Uterus (tissue), 4 donors: ENCODE results near the gene PSMG1. TPM values are rescaled to one million over a fixed set of nuclear protein-coding genes. Genes with fewer than 3 reads are reported as not detected.
"Not testable (repeated sequence)": the region's sequence is repeated elsewhere in the genome, so short reads cannot be mapped to it uniquely, and the experiment has no call there.

ENCODE experiments used
- DNase-seq, 2 donors: peaks; one replicate each; pipeline ENCODE4 v3.0.0-alpha.2; 2019 to 2020
- H3K27ac ChIP-seq, 2 donors: fragments of 200-600 bp; sonication (generic); 1 replicate in 1 of 2; 2 replicates in 1 of 2; pipeline ENCODE4 v1.5.1; 2016 to 2018
- H3K27me3 ChIP-seq, 2 donors: fragments of 200-600 bp; sonication (generic); one replicate each; pipeline ENCODE4 v1.5.1; 2018 to 2019; ENCODE audit warnings: control low read depth in 1 of 2
- H3K36me3 ChIP-seq, 2 donors: fragments of 200-600 bp; sonication (generic); one replicate each; pipeline ENCODE4 v1.5.1; 2019; ENCODE audit warnings: control low read depth in 1 of 2
- H3K4me1 ChIP-seq, 2 donors: fragments of 200-600 bp; sonication (generic); one replicate each; pipeline ENCODE4 v1.5.1; 2018 to 2019; ENCODE audit warnings: control low read depth in 1 of 2
- H3K4me3 ChIP-seq, 2 donors: fragments of 200-600 bp; sonication (generic); 1 replicate in 1 of 2; 2 replicates in 1 of 2; pipeline ENCODE4 v1.5.1; 2018 to 2019; ENCODE audit warnings: mild to moderate bottlenecking in 1 of 2
- H3K9me3 ChIP-seq, 2 donors: fragments of 200-600 bp; sonication (generic); one replicate each; pipeline ENCODE4 v1.5.1; 2019; ENCODE audit warnings: control low read depth in 1 of 2
- CTCF ChIP-seq, 4 experiments: fragments of 200-600 bp in 2 of 4; fragments of 450-650 bp in 2 of 4; sonication (generic) in 2 of 4; IDR thresholded peaks; one replicate each; pipeline ENCODE4 v1.5.1; 2016 to 2019; ENCODE audit warnings: antibody characterized with exemption in 4 of 4, mild to moderate bottlenecking in 2 of 4, moderate library complexity in 1 of 4
- POLR2A ChIP-seq, 2 donors: fragments of 450-650 bp; IDR thresholded peaks; one replicate each; pipeline ENCODE4 v1.6.1; 2016; ENCODE audit warnings: antibody characterized with exemption in 2 of 2, mild to moderate bottlenecking in 1 of 2, moderate library complexity in 1 of 2
- intact Hi-C: fragments of 100-400 bp; cut with DNase I; formaldehyde crosslinking; loops from one replicate; pipeline ENCODE4 v1.15.1; 2023; ENCODE audit warnings: low total_unique reads
- total RNA-seq, 4 donors: library from RNA; depleted of rRNA in 3 of 4; stranded (reverse); fragments of >200 nt in 3 of 4; gene quantifications; one replicate each; pipeline versions ENCODE4 v1.1.0 to v1.2.4, GENCODE V29; 2014 to 2023
- donor health status: DM: yes; HTN: yes; CAD: no.

Gene PSMG1
- total RNA-seq, 4 donors from 2014 or later: 21.0 to 33.8 (median 23.4) TPM

GRCh38 chr21:39221282-39221996, 38.2 kb upstream of the PSMG1 start:
- H3K4me3 ChIP-seq: no peak overlapping the region
- no peaks in the 10 kb centered on the region for H3K4me1 ChIP-seq
- H3K27ac ChIP-seq: no peak overlapping the region
- no peak for DNase-seq
- intact Hi-C loops: no loop called here
- no peaks in the 10 kb centered on the region for H3K27me3 ChIP-seq
- TF ChIP-seq POLR2A (IDR thresholded peaks at IDR 0.05): no peak
- TF ChIP-seq CTCF (IDR thresholded peaks at IDR 0.05): no peak
- H3K36me3 ChIP-seq: no peaks in the 10 kb centered on the region
- no peaks in the 10 kb centered on the region for H3K9me3 ChIP-seq

GRCh38 chr21:39220875-39221274, 37.6 kb upstream of the PSMG1 start:
- H3K4me3 ChIP-seq, H3K27me3 ChIP-seq, intact Hi-C loops, H3K4me1 ChIP-seq, H3K36me3 ChIP-seq, H3K27ac ChIP-seq, DNase-seq, H3K9me3 ChIP-seq: not testable (repeated sequence)

GRCh38 chr21:39220150-39220549, 36.9 kb upstream of the PSMG1 start:
- H3K9me3 ChIP-seq: no peaks in the 10 kb centered on the region
- no peaks in the 10 kb centered on the region for H3K27me3 ChIP-seq
- intact Hi-C loops: no loop called here
- TF ChIP-seq CTCF (IDR thresholded peaks at IDR 0.05) (no peak), POLR2A (IDR thresholded peaks at IDR 0.05) (no peak)
- no peaks in the 10 kb centered on the region for H3K36me3 ChIP-seq
- no peak overlapping the region for H3K27ac ChIP-seq
- DNase-seq: no peak
- H3K4me3 ChIP-seq: no peak overlapping the region
- no peaks in the 10 kb centered on the region for H3K4me1 ChIP-seq

DNA sequence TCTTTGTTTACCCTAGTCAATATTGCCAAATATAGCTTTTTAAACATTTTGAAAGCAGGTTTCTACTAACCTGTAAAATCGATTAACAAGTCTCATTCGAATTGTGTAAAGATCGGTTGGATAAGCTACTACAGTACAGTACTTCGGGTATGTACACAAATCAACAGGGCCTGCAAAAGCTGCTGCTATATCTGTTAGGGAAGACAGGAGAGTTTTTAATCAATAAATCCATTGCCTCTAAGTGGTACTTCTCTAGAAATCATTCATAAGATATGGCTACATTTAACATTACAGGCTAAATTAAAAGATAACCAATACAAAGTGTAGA, 34.8 kb upstream of the PSMG1 start:
- intact Hi-C loops: no loop called here
- DNase-seq: no peak
- no peaks in the 10 kb centered on the region for H3K36me3 ChIP-seq
- no peaks in the 10 kb centered on the region for H3K4me1 ChIP-seq
- no peaks in the 10 kb centered on the region for H3K9me3 ChIP-seq
- H3K27me3 ChIP-seq: no peaks in the 10 kb centered on the region
- H3K4me3 ChIP-seq: no peak overlapping the region
- no peak for TF ChIP-seq POLR2A (IDR thresholded peaks at IDR 0.05)
- no peak for TF ChIP-seq CTCF (IDR thresholded peaks at IDR 0.05)
- H3K27ac ChIP-seq: no peak overlapping the region

DNA sequence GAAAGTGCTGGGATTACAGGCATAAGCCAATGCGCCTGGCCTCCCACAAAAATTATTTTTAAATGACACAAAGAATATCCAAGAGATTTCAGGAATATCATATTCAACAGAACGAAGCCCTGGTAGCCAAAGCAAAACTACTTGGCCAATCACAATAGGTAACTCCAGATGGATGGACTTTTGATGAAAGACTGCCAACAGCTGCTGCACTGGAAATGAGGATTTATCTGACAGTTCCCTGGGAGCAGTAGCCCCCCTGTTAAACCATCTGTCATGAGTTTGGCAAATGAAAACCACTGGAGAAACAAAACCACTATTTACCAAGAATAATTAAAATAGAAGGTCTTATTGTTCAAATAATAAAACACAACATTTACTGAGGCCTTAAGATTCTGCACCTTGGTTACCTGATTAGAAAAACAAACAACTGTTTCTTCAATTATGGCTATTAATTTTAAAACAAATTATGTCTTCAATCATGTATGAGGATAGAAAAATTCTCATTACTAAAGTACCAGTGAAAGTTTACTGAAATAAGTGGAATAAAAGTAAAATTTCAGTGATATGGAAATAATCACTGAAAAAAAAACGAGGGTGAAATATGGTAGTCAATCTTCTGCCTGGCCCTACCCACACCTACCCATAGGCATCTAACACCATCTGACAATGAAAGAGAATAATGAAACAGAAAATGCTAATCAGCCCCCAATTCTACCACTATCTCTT, 34.3 kb upstream of the PSMG1 start:
- Histone ChIP-seq H3K36me3 (no peaks in the 10 kb centered on the region), H3K27me3 (no peaks in the 10 kb centered on the region), H3K4me3 (no peak overlapping the region), H3K9me3 (no peaks in the 10 kb centered on the region), H3K4me1 (no peaks in the 10 kb centered on the region), H3K27ac (no peak overlapping the region)
- no peak for DNase-seq
- TF ChIP-seq POLR2A (IDR thresholded peaks at IDR 0.05): no peak
- no peak for TF ChIP-seq CTCF (IDR thresholded peaks at IDR 0.05)
- intact Hi-C loops: no loop called here
